ENCODE measurements around the gene DAPK2.

Gene DAPK2

DNA sequence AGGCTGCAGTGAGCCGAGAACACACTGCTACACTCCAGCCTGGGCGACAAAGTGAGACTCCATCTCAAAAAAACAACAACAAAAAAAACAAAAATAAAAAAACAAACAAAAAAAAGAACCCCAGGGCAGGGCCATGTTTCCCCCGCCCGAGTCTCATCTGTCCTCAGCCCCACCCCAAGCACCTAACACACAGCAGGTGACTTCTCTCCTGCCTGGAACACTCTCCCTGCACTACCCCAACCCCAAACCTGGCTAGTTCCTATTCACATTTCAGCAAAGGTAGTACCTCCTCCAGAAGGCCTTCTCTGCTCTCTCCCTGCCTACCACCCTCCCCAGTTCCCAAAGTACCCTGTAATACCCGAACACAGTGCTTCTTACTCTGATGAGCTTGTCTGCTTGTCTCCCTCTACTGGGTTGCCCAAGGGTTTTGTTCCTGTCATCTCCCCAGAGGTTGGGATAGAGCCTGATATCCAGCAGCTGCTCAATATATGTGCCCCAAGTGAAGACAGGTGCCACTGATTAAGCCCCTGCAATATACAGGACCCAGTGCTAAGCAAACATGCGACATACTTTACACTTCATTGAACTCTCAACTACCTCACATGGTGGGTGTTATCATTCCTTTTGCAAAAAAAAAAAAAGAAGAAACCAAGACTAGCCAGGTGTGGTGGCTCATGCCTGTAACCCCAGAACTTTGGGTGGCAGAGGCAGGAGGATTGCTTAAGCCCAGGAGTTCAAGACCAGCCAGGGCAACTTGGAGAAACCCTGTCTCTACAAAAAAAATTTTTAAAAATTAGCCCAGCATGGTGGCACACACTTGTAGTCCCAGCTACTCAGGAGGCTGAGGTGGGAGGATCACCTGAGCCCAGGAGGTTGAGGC is 103.6 kb downstream of the DAPK2 start:
- no peak for DNase-seq (ENCODE audit: low spot score)

DNA sequence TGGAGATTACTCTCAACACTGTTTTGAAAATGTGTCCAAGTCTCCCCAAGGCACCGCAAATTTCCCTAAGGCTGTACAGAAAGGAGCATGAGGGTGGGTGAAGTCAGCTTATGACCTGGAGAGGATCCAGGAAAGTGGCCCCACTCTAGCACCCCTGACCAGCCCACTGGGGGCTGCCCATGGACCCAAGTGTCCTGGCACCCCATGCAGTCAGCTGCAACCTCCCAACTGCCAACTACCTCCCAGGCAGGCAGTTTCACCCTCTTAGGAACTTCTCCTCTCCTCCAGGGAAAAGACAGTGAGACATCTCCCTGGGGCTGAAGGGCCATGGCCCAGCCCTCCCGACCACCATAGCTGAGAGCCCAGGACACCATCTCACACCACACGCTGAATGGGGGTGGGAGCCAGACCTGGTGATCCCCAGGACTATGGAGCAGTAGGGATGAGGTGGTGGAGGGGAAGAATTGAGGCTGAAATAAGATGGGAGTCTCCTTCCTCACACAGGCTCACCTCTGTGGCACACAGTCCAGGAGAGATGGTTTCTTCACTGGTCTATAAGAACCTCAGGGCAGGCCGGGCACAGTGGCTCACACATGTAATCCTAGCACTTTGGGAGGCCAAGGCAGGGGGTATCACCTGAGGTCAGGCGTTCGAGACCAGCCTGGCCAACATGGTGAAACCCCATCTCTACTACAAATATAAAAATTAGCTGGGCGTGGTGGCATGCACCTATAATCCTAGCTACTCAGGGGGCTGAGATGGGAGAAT is 104.4 kb downstream of the DAPK2 start:
- DNase-seq (ENCODE audit: low spot score): no peak

DNA sequence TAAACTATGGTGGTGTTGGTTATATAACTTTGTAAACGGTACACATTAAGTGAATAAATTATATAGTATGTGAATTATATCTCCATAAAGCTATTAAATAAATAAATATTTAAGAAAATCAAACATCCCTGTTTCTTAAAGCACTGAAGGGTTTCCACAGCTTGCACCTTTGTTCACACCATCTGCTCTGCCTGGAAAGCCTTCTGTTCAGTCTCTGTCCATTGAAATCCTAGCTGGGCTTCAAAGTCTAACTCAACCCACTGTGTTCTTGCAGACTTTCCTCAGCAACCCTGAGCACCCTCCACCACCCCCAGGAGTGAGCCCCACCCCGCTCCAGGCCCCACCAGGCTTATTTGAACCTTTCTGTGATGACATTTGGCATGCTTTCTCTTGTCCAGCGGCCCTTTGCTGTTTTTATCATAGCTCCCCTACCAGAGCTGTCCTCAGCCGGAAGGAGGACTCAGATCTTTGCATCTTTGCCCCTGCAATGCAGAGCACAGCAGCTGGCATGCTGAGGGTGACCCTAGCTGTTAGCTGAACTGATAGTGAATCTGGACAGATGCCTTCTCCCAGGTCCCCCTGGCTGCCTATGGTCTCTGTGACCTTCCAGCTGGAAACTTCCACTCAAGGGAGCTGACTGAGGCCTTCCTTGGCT is 105.2 kb downstream of the DAPK2 start:
- no peak for DNase-seq (ENCODE audit: low spot score)

DNA sequence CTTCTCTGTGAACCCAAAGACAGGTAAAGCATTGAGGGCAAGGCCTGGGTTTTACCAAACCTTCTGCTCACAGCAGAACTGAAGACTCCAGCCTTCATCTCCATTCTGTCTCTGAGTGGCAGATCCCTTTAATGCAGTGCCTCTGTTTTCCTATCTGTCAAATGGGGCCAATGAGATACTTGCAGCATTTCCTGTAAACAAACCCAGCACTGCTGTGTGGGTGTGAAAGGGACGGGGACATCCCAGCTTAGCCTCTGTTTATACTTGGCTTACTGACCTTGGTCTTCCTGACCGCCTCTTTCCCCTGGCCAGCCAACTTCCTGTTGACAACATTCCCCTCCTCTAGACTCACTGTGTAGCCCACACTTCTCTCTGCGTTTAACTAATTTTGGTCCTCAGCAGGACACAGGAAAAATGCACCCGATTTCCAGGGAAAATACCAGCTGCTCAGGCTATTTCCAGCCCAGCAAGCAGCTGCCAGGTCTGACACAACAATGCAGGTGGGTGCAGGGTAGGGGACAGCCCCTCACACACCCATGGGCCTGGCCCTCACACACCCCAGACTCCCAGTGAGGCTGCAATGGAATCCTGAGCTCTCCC is 106.7 kb downstream of the DAPK2 start:
- peak; percentile 16 for DNase-seq (ENCODE audit: low spot score)

DNA sequence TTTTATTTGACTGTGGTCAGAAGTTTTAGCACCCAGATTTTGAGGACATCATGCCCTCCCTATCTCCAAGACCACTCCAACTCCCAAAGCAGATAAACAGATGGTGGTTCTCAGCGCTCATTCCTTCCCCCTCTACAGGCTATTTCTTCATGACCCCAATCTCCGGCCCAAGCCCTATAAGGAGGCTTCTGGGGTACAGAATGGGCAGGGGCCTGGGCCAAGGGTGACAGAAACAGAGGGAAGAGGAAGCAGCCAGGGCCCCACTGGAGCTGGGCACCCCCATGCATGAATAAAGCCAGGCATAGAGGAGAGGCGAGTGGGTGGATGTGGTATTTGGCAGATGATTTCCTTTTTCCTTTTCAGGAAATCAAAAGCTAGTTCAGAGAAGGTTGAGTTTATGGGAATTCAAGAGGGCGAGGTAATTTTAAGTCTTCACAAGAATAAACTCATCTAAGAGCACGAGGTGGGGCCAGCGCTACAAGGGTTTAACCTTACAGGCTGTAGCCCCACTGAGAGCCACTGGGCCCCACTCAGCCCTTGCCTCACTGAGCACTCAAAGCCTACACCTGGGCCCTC is 107.7 kb downstream of the DAPK2 start:
- no peak for DNase-seq (ENCODE audit: low spot score)

DNA sequence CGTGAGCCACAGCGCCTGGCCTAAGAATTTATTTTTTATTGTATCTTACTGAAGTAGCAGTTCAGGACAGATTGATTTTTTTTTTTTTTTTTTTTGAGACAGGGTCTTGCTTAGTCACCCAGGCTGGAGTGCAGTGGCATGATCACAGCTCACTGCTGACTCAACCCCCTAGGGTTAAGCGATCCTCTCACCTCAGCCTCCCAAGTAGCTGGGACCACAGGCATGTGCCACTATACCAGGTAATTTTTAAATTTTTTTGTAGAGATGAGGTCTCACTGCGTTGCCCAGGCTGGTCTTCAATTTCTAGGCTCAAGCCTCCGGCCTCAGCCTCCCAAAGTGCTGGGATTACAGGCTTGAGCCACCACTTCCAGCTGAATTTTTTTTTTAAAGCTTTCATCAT is 112.8 kb downstream of the DAPK2 start:
- no peak for DNase-seq (ENCODE audit: low spot score)

DNA sequence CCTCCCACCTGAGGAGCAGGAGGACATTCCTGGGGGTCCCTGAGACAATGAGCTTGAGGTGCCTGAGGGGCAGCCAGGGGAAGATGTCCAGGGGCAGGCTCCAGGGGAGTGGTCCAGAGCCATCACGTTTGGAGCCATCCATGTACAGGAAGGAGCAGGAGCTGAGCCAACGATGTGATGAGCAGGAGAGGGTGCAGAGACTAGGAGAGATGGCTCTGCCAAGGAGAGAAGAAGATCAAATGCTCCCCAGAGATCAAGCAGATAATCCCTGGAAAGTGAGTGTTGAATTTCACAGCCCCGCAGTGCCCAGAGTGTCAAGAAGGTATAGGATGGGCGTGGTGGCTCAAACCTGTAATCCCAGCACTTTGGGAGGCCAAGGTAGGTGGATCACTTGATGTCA is 114.7 kb downstream of the DAPK2 start:
- no peak for DNase-seq (ENCODE audit: low spot score)

DNA sequence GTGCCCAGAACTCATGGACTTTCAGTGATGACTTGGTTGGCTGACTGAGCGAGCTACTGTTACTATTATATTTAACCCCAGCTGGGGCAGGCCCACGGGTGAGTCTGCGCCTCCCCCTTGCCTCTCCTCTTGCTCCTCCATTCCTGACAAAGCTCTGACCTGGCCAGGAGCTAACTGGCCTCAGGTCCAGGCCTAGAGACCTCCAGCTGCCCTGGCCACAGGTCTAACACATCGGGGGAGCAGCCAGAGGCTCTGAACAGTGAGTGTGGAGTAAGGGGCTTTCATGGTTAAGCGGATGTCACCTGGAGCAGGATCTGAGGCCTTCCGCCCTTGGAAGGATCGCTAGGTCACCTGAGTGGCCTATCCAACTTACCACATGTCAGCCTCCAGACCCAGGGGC is 116.3 kb downstream of the DAPK2 start:
- DNase-seq (ENCODE audit: low spot score): no peak

DNA sequence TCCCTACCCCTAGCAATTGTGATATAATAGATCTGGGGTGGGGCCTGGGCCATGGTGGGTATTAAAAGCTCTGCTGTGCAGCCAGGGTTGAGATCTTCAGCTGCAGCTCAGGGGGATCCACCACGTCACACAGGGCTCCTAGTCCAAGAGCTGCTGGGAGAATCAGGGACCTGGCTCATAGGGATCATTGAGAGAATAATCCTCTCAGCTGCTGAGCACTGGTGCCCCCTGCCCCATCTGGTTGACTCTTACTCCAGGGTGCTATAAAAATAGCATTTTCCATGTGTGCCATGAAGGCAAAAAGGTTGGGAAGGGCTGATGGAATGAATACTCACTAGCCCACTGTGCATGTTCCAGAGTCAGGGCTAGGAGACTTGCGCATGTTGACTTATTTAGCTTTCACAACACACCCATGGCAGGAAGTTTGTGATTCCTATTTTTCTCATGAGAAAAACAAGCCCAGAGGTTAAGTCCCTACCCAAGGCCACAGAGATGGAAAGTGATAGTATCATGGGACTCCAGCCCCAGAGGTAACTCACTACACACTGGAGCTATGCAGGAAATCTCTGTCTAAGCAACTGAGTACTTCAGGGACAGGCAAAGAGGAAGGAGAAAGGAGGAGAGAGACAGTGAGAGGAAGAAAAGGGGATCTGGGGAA is 118.0 kb downstream of the DAPK2 start:
- no peak for DNase-seq (ENCODE audit: low spot score)

DNA sequence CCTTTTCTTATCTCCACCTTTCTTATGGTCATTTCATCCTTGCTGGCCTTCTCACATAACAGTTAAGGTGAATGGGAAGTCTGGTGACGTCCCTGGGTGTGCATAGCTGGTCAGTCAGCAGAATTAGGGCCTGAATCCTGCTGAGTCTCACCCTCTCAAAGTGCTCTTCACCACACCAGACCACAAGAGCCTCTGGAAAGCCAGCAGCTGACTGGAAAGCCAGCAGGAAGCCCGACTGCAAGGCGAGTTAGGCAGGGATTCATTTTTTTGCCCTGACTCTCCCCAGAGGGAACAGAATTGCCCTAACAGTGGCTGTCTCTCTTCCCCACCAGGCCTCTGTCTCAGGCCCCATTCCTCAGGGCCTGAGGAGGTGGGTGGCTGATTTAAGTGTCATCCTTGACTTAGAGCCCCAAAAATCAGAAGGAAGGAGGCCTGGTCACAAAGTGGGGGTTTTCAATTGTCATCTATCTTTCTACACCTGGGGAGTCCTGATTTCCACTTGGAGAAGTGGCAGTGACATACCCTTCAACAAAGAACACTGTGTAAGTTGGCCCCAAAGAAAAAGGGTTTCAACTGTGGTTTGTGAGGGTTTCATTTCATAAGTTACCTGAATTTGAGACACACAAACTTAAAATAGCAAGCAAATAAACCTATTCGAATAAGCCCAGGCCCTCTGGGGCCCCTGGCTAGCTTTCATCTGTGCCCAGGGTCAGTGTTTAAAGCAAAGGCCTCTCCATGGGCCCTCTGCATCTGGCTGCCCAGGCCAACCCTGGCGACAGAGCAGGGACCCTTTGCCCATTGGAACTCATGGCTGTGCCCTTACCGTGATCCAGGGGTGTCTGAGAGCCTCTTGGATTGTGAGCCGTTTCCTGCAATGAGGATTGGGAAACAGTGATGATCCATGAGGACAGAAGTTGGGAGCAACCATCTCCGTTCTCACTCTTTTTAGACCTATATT is 122.0 kb downstream of the DAPK2 start:
- DNase-seq (ENCODE audit: low spot score): no peak

DNA sequence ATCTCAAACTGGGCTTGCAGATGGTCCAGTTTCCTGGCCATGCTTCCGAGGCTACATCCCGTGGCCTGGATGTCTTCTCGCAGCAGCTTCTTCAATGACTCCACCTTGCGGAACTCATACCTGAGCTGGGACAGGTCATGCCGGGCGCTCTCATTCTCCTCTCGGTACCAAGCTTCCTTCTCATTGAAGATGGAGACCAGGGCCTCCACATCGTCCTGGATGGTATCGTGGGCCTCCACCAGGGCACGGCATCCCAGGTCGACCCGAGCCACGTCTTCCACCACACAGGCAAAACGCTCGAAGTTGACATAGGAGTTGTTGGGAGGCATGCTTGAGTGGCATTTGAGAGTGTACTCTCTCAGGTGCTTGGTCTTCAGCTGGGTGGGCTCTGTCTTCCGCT is 123.4 kb downstream of the DAPK2 start:
- no peak for DNase-seq (ENCODE audit: low spot score)

DNA sequence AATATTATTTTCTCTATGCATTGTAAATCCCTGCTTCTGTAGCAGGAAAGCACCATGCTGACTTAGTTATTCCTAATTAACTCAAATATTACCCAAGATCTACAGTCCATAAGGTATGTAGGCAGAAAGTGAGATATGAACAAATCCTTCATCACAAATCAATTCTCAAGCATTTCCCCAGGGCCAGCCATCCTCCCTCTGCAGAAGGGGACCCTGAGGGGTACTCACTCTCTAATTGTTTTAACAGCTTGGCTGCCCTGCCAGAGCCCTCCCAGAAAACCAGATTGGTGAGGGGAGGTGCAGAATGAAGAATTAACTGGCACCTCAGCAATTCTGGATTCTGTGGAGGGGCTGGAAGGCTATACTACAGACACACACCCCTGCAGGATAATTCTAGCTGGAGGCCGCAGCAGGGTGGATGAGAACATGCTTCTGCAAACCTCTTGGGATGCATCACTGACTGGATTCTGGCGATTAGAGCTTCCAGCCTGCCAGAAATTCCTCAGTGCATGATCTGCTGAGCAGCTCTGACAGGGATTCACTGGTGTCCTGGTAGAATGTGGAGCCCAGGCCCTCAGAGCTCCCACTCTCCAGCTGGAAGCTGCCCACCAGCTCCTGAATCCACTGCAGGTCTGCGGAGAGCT is 123.9 kb downstream of the DAPK2 start:
- no peak for DNase-seq (ENCODE audit: low spot score)

DNA sequence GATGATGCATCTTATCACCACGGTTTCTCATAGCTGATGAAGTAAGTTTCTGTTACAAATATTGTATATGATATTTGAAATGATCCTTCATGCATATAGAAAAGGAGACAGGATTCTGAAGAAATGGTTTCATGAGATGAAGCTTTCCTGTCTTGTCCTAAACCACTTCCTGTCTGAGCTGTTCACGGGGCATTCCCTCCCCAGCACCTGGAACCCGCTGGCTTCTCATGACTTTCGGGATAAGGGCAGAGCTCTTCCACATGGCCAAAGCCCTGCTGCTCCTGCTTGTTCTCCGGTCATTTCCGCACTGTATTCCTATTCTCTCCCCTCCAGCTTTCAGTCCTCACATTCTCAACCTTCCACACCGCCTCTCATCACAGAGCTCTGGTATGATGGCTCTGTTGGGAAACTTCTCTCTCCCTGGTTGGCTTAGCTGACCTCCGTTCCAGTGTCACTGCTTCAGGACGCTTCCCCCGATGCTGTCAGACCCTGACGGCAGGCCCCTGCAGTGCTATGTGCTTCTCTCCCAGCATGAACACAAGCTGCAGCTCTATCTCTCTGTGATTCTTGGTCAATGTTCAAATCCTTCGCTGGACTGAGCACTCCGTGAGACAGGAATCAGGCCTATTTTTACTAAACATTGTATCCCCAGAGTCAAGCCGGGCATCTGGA is 125.6 kb downstream of the DAPK2 start:
- DNase-seq (ENCODE audit: low spot score): no peak

DNA sequence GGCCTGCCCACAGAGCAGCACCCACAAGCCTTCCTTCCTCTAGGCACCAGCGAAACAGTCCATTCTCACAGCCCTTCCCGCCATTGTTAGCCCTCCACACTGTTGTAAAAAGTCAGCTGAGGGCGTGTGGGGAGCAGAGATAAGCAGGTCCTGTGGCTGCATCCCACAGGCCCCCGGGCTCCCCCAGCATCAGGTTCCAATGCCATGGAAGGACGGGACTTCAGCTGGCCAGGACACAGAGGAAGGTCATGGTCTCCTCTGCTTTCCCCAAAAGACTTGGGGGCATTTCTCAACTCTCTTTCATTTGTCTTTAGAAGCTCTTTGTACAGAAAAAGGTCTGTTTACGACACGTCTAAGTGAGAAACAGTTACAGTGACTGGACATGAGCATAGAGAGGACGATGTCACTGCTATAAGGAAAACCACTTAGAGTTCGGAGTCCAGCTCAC is 127.4 kb downstream of the DAPK2 start:
- DNase-seq (ENCODE audit: low spot score): no peak

DNA sequence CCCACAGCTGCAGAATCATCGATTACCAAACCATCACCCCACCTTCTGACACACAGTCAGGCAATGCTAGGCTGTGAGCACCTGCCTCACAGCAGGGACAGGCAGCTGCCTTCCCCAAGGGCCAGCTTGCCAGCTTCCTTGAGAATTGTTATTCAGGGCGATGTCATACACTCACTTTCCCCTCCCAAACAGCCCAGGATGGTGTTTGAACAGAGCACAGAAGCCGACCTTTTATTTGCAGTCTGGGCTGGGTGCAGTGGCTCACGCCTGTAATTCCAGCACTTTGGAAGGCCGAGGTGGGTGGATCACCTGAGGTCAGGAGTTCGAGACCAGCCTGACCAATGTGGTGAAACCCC is 128.0 kb downstream of the DAPK2 start:
- no peak for DNase-seq (ENCODE audit: low spot score)

DNA sequence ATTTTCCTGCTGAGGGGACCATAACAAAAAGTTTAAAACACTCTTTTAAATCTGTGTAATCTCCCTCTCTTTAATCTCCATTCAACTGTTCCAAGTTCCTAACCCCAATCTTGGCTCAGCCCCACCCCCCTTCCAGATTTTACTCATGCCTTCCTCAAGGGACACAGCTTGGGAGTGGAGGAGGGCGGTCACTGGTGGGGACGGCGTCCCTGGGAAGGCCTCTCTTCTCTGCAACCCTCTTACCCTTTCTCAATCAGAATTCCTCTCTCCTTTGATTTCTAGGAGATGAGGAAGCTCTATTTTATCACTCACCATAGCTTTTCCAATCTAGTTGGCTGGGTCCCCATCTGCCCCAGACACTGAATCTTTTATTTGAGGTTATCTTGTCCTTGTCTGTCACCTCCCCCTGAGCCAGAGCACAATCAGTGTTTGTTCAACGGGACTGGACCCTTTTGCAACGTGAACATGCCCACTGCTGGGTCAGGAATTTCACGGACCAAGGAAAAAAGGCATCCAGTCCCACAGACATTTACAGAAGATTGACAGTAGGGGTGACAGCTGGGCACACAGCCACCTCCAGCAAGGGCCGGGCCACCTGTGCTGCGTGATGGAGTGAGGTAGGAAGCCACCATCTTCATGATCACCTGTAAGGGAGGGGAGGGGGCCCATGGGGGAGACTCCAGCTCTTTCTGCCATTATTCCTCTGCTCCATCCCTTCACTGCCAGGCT is 128.5 kb downstream of the DAPK2 start:
- DNase-seq (ENCODE audit: low spot score): no peak

DNA sequence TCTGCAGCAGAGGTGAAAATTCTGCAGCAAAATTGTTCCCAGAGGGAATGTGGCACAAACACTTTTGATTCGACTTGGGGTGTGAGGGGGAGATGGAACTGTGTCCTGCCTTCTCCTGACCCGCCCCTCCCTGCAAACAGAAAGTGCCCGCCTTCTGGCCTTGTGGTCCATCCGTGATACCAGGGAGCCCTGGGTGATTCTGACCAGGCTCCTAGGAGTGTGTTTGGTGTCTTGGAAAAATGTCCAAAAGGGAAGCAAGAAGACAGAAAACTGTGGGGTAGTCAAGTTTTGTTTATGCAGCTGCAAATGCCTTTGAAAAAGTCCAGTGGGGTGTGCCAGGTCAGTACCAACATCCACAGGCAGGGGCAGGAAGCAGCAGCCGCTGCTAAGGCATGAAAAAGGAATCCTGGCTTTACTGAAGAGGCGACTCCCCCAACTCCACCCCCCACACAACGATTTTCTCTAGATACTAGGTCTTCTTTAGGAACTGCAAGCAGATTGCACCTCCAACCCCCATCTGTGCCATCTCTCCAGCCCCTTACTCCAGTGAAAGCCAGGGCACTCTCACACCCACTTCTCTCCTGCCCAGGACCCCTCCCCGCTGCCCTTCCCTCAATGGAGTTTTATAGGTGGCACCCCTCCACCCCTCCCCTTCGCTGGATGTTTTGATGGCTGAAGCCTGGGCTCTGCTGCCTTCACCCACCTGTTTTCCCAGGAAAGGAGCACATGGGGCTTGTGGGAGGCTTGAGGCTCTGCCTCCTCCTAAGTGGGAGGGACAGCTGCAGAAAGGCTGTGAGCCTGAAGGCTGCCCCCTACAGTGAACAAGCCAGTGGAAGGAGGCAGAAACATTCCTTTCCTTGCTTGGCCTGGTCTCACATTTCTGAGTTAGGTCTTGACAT is 130.2 kb downstream of the DAPK2 start:
- DNase-seq (ENCODE audit: low spot score): no peak
